ENCODE measurements around the gene OR10G8.
A peak's percentile ranks its signal among the peaks of the same experiment; 100 is the strongest.

GRCh38 chr11:124070915-124071622 lies 44.5 kb downstream of the OR10G8 start:
- peak in 4 of 7 experiments; percentile 57 to 75 (median 66) for TF ChIP-seq CTCF (IDR thresholded peaks at IDR 0.05)
- TF ChIP-seq POLR2A (IDR thresholded peaks at IDR 0.05) = no peak
